ENCODE data around the gene ELOA2.

- TF ChIP-seq, protein P1, sequence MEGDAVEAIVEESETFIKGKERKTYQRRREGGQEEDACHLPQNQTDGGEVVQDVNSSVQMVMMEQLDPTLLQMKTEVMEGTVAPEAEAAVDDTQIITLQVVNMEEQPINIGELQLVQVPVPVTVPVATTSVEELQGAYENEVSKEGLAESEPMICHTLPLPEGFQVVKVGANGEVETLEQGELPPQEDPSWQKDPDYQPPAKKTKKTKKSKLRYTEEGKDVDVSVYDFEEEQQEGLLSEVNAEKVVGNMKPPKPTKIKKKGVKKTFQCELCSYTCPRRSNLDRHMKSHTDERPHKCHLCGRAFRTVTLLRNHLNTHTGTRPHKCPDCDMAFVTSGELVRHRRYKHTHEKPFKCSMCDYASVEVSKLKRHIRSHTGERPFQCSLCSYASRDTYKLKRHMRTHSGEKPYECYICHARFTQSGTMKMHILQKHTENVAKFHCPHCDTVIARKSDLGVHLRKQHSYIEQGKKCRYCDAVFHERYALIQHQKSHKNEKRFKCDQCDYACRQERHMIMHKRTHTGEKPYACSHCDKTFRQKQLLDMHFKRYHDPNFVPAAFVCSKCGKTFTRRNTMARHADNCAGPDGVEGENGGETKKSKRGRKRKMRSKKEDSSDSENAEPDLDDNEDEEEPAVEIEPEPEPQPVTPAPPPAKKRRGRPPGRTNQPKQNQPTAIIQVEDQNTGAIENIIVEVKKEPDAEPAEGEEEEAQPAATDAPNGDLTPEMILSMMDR (IDR thresholded peaks at IDR 0.05; ENCODE audit: low read depth, low read length, poor library complexity, severe bottlenecking) = no peak
- no peak for TF ChIP-seq EZH2phosphoT487 (IDR thresholded peaks at IDR 0.05; ENCODE audit: borderline replicate concordance, low read length)
Observed at GRCh38 chr18:47075098-47075883, 39.9 kb upstream of the ELOA2 start.

Measured in DOHH2 (cell line).